OCI-LY1 (cell line): ENCODE data around the gene VSIG4.

Experiments used
- EZH2 ChIP-seq: fragments of 200-600 bp; sonication (generic), shearing (Covaris generic); IDR thresholded peaks from 2 replicates; pipeline ENCODE4 v1.8.0; 2017; ENCODE audit warnings: borderline replicate concordance, mixed run types, mild to moderate bottlenecking, antibody characterized with exemption, low read length, moderate library complexity, mixed read lengths
- TF ChIP-seq, protein P1 (sequence below): fragments of 200-600 bp; sonication (generic), shearing (Covaris generic); IDR thresholded peaks from 2 replicates; pipeline ENCODE4 v1.5.1; 2017; ENCODE audit warnings: mild to moderate bottlenecking, antibody characterized with exemption, low read length, moderate library complexity, mixed read lengths

DNA sequence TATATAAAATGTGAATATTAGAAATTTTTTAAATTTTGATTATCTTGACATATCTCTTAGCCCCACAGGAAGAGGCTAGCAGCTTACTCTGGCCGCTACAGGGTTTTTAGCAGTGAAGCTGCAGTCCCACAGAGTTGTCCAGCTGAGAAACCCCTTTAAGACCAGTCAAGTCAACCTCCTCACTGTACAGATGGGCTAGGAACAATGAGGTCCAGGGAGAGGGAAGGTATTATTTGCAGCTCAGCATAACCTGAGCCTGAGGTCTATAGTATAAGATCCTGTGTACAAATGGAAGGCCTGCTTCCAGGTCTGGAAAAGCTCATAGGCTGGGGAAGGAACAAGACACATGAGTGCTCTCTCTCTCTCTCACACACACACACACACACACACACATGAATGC lies 1.8 kb downstream of the VSIG4 start:
- no peak for TF ChIP-seq EZH2
- TF ChIP-seq, protein P1, sequence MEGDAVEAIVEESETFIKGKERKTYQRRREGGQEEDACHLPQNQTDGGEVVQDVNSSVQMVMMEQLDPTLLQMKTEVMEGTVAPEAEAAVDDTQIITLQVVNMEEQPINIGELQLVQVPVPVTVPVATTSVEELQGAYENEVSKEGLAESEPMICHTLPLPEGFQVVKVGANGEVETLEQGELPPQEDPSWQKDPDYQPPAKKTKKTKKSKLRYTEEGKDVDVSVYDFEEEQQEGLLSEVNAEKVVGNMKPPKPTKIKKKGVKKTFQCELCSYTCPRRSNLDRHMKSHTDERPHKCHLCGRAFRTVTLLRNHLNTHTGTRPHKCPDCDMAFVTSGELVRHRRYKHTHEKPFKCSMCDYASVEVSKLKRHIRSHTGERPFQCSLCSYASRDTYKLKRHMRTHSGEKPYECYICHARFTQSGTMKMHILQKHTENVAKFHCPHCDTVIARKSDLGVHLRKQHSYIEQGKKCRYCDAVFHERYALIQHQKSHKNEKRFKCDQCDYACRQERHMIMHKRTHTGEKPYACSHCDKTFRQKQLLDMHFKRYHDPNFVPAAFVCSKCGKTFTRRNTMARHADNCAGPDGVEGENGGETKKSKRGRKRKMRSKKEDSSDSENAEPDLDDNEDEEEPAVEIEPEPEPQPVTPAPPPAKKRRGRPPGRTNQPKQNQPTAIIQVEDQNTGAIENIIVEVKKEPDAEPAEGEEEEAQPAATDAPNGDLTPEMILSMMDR: no peak
